Measurements from ENCODE around the gene ZNF90. TPM values are rescaled to one million over a fixed set of nuclear protein-coding genes. Genes with fewer than 3 reads are reported as not detected.

ZNF90 gene
- polyA plus RNA-seq (2013), result 5.5 TPM

- ChIA-PET CTCF (interaction anchor here (1.0 kb wide), 1 partner anchor 80 kb away, joined by 3 read pairs; no protein-coding TSS in a partner anchor), POLR2A (no interaction called here)
- H3K27me3 ChIP-seq (replicated peaks in 2 of 5; ENCODE audit: control insufficient read depth in 4 of 5, insufficient read depth in 5 of 5, low read length in 4 of 5), result no peaks in the 10 kb centered on the region
- peaks cover 3 to 17% (median 8%) of the 10 kb centered on the region in 4 experiments for H3K4me1 ChIP-seq (ENCODE audit: control extremely low read depth in 1 of 4, control insufficient read depth in 4 of 4, insufficient read depth in 4 of 4, low read length in 3 of 4)
- WGBS (ENCODE audit: insufficient coverage), result 1% methylated on average over 23 of the region's 28 CpGs
- H3K27ac ChIP-seq (ENCODE audit: insufficient read depth in 1 of 2, low read depth in 1 of 2, low read length in 2 of 2, poor library complexity in 1 of 2, severe bottlenecking in 2 of 2), result peak within 1 kb of the TSS in 1 of 2 experiments; percentile 30
- peaks cover 0 to 16% (median 6%) of the 10 kb centered on the region in 5 experiments for H3K9me3 ChIP-seq (ENCODE audit: control extremely low read depth in 1 of 5, control insufficient read depth in 4 of 5, insufficient read depth in 2 of 5, low read depth in 1 of 5, low read length in 4 of 5)
- H3K36me3 ChIP-seq (ENCODE audit: control insufficient read depth in 4 of 4, insufficient read depth in 4 of 4, low read length in 3 of 4), result peaks cover 2 to 15% (median 8%) of the 10 kb centered on the region in 4 experiments
- peak within 1 kb of the TSS; percentile 63 to 89 (median 79) for H3K4me3 ChIP-seq (ENCODE audit: control insufficient read depth in 1 of 7, extremely low read depth in 1 of 7, insufficient read depth in 4 of 7, low read depth in 2 of 7, low read length in 6 of 7)
- peak; percentile 96 to 99 (median 99) for DNase-seq
Observed at GRCh38 chr19:20077791-20078463, at the start of gene ZNF90. ZNF90 (plus strand) TSS chr19:20078000; CDS start chr19:20078133, 133 bp downstream.

DNA sequence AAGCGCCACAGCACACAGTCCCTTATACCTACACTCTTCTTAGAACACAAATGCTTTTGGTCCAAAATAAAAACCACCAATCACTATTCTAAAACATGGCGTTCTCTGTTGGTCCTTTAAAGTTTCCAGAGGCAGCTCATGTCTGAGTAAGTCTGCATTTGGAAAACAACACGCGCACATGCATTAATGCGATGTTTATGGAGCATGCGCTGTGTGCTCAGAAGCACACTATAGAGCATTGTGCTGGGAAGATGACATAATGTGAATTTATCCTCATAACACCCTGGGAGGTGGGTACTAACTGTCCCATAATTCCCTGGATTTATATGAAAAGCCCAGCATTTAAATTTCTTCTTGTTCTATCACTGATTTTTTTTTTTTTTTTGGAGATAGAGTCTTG, 49.2 kb upstream of the ZNF90 start:
- DNase-seq, result no peak
- H3K27me3 ChIP-seq (replicated peaks in 2 of 5; ENCODE audit: control insufficient read depth in 4 of 5, insufficient read depth in 5 of 5, low read length in 4 of 5), result no peaks in the 10 kb centered on the region
- no peak overlapping the region for H3K4me3 ChIP-seq (ENCODE audit: control insufficient read depth in 1 of 7, extremely low read depth in 1 of 7, insufficient read depth in 4 of 7, low read depth in 2 of 7, low read length in 6 of 7)
- H3K4me1 ChIP-seq (ENCODE audit: control extremely low read depth in 1 of 4, control insufficient read depth in 4 of 4, insufficient read depth in 4 of 4, low read length in 3 of 4), result no peaks in the 10 kb centered on the region
- H3K36me3 ChIP-seq (ENCODE audit: control insufficient read depth in 4 of 4, insufficient read depth in 4 of 4, low read length in 3 of 4), result peaks cover 2 to 27% (median 5%) of the 10 kb centered on the region in 4 experiments
- peaks cover 0 to 9% (median 4%) of the 10 kb centered on the region in 5 experiments for H3K9me3 ChIP-seq (ENCODE audit: control extremely low read depth in 1 of 5, control insufficient read depth in 4 of 5, insufficient read depth in 2 of 5, low read depth in 1 of 5, low read length in 4 of 5)
- H3K27ac ChIP-seq (ENCODE audit: insufficient read depth in 1 of 2, low read depth in 1 of 2, low read length in 2 of 2, poor library complexity in 1 of 2, severe bottlenecking in 2 of 2), result no peak overlapping the region
- WGBS (ENCODE audit: insufficient coverage), result 89% methylated on average over 4 of the region's 6 CpGs
- ChIA-PET POLR2A (no interaction called here), CTCF (no interaction called here)

DNA sequence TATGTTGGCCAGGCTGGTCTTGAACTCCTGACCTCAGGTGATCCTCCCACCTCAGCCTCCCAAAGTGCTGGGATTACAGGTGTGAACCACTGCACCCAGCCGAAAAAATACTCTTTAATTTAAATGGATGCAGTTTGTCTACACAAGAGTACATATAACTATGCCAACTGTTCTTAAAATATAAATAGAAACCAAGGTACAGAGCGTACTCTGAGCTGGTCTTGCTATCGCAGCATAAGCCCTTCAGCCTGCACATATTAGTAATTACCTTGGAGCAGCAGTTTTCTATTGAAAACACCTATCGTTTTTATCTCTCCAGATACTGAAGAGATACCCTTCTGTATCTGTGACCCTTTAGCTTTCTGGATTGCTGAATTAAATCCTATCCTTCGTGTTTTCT, 41.9 kb upstream of the ZNF90 start:
- H3K4me1 ChIP-seq (ENCODE audit: control extremely low read depth in 1 of 4, control insufficient read depth in 4 of 4, insufficient read depth in 4 of 4, low read length in 3 of 4), result peaks cover 0 to 15% (median 9%) of the 10 kb centered on the region in 4 experiments
- peaks cover 0 to 1% (median 0%) of the 10 kb centered on the region in 5 experiments for H3K9me3 ChIP-seq (ENCODE audit: control extremely low read depth in 1 of 5, control insufficient read depth in 4 of 5, insufficient read depth in 2 of 5, low read depth in 1 of 5, low read length in 4 of 5)
- WGBS (ENCODE audit: insufficient coverage), result 95% methylated on average over 4 of the region's 5 CpGs
- ChIA-PET CTCF (no interaction called here), POLR2A (no interaction called here)
- H3K27ac ChIP-seq (ENCODE audit: insufficient read depth in 1 of 2, low read depth in 1 of 2, low read length in 2 of 2, poor library complexity in 1 of 2, severe bottlenecking in 2 of 2), result no peak overlapping the region
- no peaks in the 10 kb centered on the region for H3K27me3 ChIP-seq (replicated peaks in 2 of 5; ENCODE audit: control insufficient read depth in 4 of 5, insufficient read depth in 5 of 5, low read length in 4 of 5)
- H3K4me3 ChIP-seq (ENCODE audit: control insufficient read depth in 1 of 7, extremely low read depth in 1 of 7, insufficient read depth in 4 of 7, low read depth in 2 of 7, low read length in 6 of 7), result no peak overlapping the region
- H3K36me3 ChIP-seq (ENCODE audit: control insufficient read depth in 4 of 4, insufficient read depth in 4 of 4, low read length in 3 of 4), result peaks cover 0 to 10% (median 6%) of the 10 kb centered on the region in 4 experiments
- DNase-seq, result no peak

GRCh38 chr19:20038358-20039202, 39.2 kb upstream of the ZNF90 start:
- Histone ChIP-seq H3K4me1 (ENCODE audit: control extremely low read depth in 1 of 4, control insufficient read depth in 4 of 4, insufficient read depth in 4 of 4, low read length in 3 of 4) (peaks cover 0 to 15% (median 9%) of the 10 kb centered on the region in 4 experiments), H3K9me3 (ENCODE audit: control extremely low read depth in 1 of 5, control insufficient read depth in 4 of 5, insufficient read depth in 2 of 5, low read depth in 1 of 5, low read length in 4 of 5) (peaks cover 0 to 2% (median 0%) of the 10 kb centered on the region in 5 experiments), H3K4me3 (ENCODE audit: control insufficient read depth in 1 of 7, extremely low read depth in 1 of 7, insufficient read depth in 4 of 7, low read depth in 2 of 7, low read length in 6 of 7) (peak overlapping the region; percentile 67 to 100 (median 95)), H3K27ac (ENCODE audit: insufficient read depth in 1 of 2, low read depth in 1 of 2, low read length in 2 of 2, poor library complexity in 1 of 2, severe bottlenecking in 2 of 2) (peak overlapping the region; percentile 54 to 73), H3K27me3 (replicated peaks in 2 of 5; ENCODE audit: control insufficient read depth in 4 of 5, insufficient read depth in 5 of 5, low read length in 4 of 5) (no peaks in the 10 kb centered on the region), H3K36me3 (ENCODE audit: control insufficient read depth in 4 of 4, insufficient read depth in 4 of 4, low read length in 3 of 4) (peaks cover 0 to 8% (median 1%) of the 10 kb centered on the region in 4 experiments)
- ChIA-PET CTCF (no interaction called here), POLR2A (interaction anchor here (0.6 to 1.0 kb wide), 3 partner anchors 14 to 1442 kb away, joined by 3 to 7 read pairs (median 3); partner anchors contain the start of gene ZNF253)
- WGBS (ENCODE audit: insufficient coverage), result 0% methylated on average over 22 of the region's 26 CpGs
- peak; percentile 12 to 69 (median 57) for DNase-seq

GRCh38 chr19:20039203-20039723, 38.5 kb upstream of the ZNF90 start, which contains the start of gene ZNF682:
ZNF682 (minus strand) TSS chr19:20039505; CDS start chr19:20039345, 160 bp downstream.
- peak; percentile 95 to 97 (median 97) for DNase-seq
- Histone ChIP-seq H3K4me1 (ENCODE audit: control extremely low read depth in 1 of 4, control insufficient read depth in 4 of 4, insufficient read depth in 4 of 4, low read length in 3 of 4) (peaks cover 0 to 15% (median 9%) of the 10 kb centered on the region in 4 experiments), H3K27me3 (replicated peaks in 2 of 5; ENCODE audit: control insufficient read depth in 4 of 5, insufficient read depth in 5 of 5, low read length in 4 of 5) (peaks cover 0 to 3% (median 0%) of the 10 kb centered on the region in 5 experiments), H3K4me3 (ENCODE audit: control insufficient read depth in 1 of 7, extremely low read depth in 1 of 7, insufficient read depth in 4 of 7, low read depth in 2 of 7, low read length in 6 of 7) (peak within 1 kb of the TSS; percentile 67 to 100 (median 95)), H3K27ac (ENCODE audit: insufficient read depth in 1 of 2, low read depth in 1 of 2, low read length in 2 of 2, poor library complexity in 1 of 2, severe bottlenecking in 2 of 2) (peak within 1 kb of the TSS; percentile 54 to 73), H3K9me3 (ENCODE audit: control extremely low read depth in 1 of 5, control insufficient read depth in 4 of 5, insufficient read depth in 2 of 5, low read depth in 1 of 5, low read length in 4 of 5) (peaks cover 0 to 2% (median 0%) of the 10 kb centered on the region in 5 experiments), H3K36me3 (ENCODE audit: control insufficient read depth in 4 of 4, insufficient read depth in 4 of 4, low read length in 3 of 4) (peaks cover 0 to under 1% (median 0%) of the 10 kb centered on the region in 4 experiments)
- POLR2A ChIA-PET, result interaction anchor here (0.7 to 1.0 kb wide), 2 partner anchors 13 to 174 kb away, joined by 3 to 7 read pairs; partner anchors contain the start of gene ZNF253
- WGBS (ENCODE audit: insufficient coverage), result 0% methylated on average over 16 of the region's 25 CpGs
- CTCF ChIA-PET, result no interaction called here

- Histone ChIP-seq H3K9me3 (ENCODE audit: control extremely low read depth in 1 of 5, control insufficient read depth in 4 of 5, insufficient read depth in 2 of 5, low read depth in 1 of 5, low read length in 4 of 5) (peaks cover 0 to 6% (median 0%) of the 10 kb centered on the region in 5 experiments), H3K36me3 (ENCODE audit: control insufficient read depth in 4 of 4, insufficient read depth in 4 of 4, low read length in 3 of 4) (no peaks in the 10 kb centered on the region), H3K4me3 (ENCODE audit: control insufficient read depth in 1 of 7, extremely low read depth in 1 of 7, insufficient read depth in 4 of 7, low read depth in 2 of 7, low read length in 6 of 7) (no peak overlapping the region), H3K27ac (ENCODE audit: insufficient read depth in 1 of 2, low read depth in 1 of 2, low read length in 2 of 2, poor library complexity in 1 of 2, severe bottlenecking in 2 of 2) (no peak overlapping the region), H3K4me1 (ENCODE audit: control extremely low read depth in 1 of 4, control insufficient read depth in 4 of 4, insufficient read depth in 4 of 4, low read length in 3 of 4) (peaks cover 0 to 2% (median 1%) of the 10 kb centered on the region in 4 experiments), H3K27me3 (replicated peaks in 2 of 5; ENCODE audit: control insufficient read depth in 4 of 5, insufficient read depth in 5 of 5, low read length in 4 of 5) (peaks cover 0 to 5% (median 0%) of the 10 kb centered on the region in 5 experiments)
- ChIA-PET POLR2A (no interaction called here), CTCF (interaction anchor here (0.7 kb wide), 1 partner anchor 1097 kb away, joined by 4 read pairs; the partner anchor contains the start of gene ZNF431)
- WGBS (ENCODE audit: insufficient coverage), result 100% methylated on average over 2 of the region's 3 CpGs
- no peak for DNase-seq
Observed at GRCh38 chr19:20044663-20045062, 33.1 kb upstream of the ZNF90 start.

All from common myeloid progenitor, CD34-positive (primary cell).